ENCODE data around the gene PRDX2.
A peak's percentile ranks its signal among the peaks of the same experiment; 100 is the strongest.

- no peak for TF ChIP-seq BHLHE40 (IDR thresholded peaks at IDR 0.05; ENCODE audit: low read depth, low read length)
- TF ChIP-seq CTCF (conservative IDR thresholded peaks at IDR 0.05; ENCODE audit: low read depth, low read length), result no peak
- TF ChIP-seq MAZ (IDR thresholded peaks at IDR 0.05; ENCODE audit: borderline replicate concordance, low read depth, low read length), result peak; percentile 93
Observed at GRCh38 chr19:12779162-12779993, 22.2 kb downstream of the PRDX2 start.
